ENCODE data around the gene PTBP1.

GRCh38 chr19:782878-783668 lies 14.2 kb upstream of the PTBP1 start:
- TF ChIP-seq, protein P1, sequence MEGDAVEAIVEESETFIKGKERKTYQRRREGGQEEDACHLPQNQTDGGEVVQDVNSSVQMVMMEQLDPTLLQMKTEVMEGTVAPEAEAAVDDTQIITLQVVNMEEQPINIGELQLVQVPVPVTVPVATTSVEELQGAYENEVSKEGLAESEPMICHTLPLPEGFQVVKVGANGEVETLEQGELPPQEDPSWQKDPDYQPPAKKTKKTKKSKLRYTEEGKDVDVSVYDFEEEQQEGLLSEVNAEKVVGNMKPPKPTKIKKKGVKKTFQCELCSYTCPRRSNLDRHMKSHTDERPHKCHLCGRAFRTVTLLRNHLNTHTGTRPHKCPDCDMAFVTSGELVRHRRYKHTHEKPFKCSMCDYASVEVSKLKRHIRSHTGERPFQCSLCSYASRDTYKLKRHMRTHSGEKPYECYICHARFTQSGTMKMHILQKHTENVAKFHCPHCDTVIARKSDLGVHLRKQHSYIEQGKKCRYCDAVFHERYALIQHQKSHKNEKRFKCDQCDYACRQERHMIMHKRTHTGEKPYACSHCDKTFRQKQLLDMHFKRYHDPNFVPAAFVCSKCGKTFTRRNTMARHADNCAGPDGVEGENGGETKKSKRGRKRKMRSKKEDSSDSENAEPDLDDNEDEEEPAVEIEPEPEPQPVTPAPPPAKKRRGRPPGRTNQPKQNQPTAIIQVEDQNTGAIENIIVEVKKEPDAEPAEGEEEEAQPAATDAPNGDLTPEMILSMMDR (IDR thresholded peaks at IDR 0.05), result no peak
- TF ChIP-seq POLR2A (IDR thresholded peaks at IDR 0.05), result no peak

Measured in testis (tissue), 2 donors.